ENCODE measurements around the gene KCNQ1.

DNA sequence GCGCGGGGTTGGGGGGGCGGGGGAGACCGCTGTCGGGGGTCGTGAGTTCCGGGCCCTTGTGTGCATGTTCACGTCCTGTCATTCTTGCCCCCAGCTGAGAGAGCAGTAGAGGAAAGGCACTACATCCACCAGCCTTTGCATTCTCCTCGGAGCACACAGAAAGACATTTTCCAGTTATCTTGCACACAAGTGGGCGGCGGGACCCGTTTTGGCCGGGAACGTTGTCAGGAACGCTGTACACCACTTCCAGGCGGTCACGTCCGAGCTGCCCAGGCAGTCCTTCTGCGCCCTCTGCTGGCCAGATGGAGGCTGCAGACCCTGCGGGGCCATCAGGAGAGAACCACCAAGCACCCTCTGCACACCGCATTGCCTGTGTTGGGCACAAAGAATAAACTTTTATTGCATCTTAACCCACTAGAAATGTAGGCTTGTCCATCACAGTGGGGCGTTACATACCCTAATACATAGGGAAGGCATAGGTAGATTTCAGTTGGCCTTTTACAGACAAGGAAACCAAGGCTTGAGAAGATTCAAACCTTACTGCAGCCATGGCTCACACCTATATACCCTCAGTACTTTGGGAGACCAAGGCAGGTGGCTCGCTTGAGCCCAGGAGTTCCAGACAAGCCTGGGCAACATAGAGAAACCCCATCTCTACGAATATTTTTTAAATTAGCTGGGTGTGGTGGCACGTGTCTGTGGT, 443.6 kb downstream of the KCNQ1 start:
- TF ChIP-seq, protein P1, sequence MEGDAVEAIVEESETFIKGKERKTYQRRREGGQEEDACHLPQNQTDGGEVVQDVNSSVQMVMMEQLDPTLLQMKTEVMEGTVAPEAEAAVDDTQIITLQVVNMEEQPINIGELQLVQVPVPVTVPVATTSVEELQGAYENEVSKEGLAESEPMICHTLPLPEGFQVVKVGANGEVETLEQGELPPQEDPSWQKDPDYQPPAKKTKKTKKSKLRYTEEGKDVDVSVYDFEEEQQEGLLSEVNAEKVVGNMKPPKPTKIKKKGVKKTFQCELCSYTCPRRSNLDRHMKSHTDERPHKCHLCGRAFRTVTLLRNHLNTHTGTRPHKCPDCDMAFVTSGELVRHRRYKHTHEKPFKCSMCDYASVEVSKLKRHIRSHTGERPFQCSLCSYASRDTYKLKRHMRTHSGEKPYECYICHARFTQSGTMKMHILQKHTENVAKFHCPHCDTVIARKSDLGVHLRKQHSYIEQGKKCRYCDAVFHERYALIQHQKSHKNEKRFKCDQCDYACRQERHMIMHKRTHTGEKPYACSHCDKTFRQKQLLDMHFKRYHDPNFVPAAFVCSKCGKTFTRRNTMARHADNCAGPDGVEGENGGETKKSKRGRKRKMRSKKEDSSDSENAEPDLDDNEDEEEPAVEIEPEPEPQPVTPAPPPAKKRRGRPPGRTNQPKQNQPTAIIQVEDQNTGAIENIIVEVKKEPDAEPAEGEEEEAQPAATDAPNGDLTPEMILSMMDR (IDR thresholded peaks at IDR 0.05; ENCODE audit: borderline replicate concordance, extremely low read depth, low read length, poor library complexity, severe bottlenecking): peak; percentile 99
- TF ChIP-seq EZH2 (IDR thresholded peaks at IDR 0.05; ENCODE audit: borderline replicate concordance, low read depth, low read length, severe bottlenecking): no peak
